ENCODE data around the gene LY6G6F.
"Not testable (repeated sequence)": the region's sequence is repeated elsewhere in the genome, so short reads cannot be mapped to it uniquely, and the experiment has no call there.

Gene LY6G6F

GRCh38 chr6:31707701-31708100, 1.0 kb downstream of the LY6G6F start:
- ChIA-PET CTCF (interaction anchor here (2.1 kb wide), 1 partner anchor 62 kb away, joined by 8 read pairs; no protein-coding TSS in a partner anchor), POLR2A (no interaction called here)
- TF ChIP-seq CTCF (IDR thresholded peaks at IDR 0.05; ENCODE audit: control extremely low read depth, extremely low read depth, low read depth, missing control alignments) = no peak
- DNase-seq (ENCODE audit: extremely low spot score) = no peak

GRCh38 chr6:31708224-31708623, 1.6 kb downstream of the LY6G6F start:
- ChIA-PET CTCF (interaction anchor here (1.6 kb wide), 1 partner anchor 12 kb away, joined by 3 read pairs; no protein-coding TSS in a partner anchor), POLR2A (no interaction called here)
- DNase-seq (ENCODE audit: extremely low spot score) = no peak
- TF ChIP-seq CTCF (IDR thresholded peaks at IDR 0.05; ENCODE audit: control extremely low read depth, extremely low read depth, low read depth, missing control alignments) = no peak

GRCh38 chr6:31709157-31709556, 2.5 kb downstream of the LY6G6F start:
- POLR2A ChIA-PET; DNase-seq (ENCODE audit: extremely low spot score): not testable (repeated sequence)
- CTCF ChIA-PET = interaction anchor here (1.6 to 4.3 kb wide), 2 partner anchors 11 to 20 kb away, joined by 3 to 14 read pairs; partner anchors contain the start of gene DDAH2

GRCh38 chr6:31710523-31711219, 4.0 kb downstream of the LY6G6F start:
- ChIA-PET CTCF (interaction anchor here (1.5 to 4.3 kb wide), 4 partner anchors 15 to 119 kb away, joined by 4 to 14 read pairs (median 5); partner anchors contain the start of gene DDAH2), POLR2A (interaction anchor here (0.6 to 1.2 kb wide), 2 partner anchors 17 to 186 kb away, joined by 3 to 7 read pairs; no protein-coding TSS in a partner anchor)
- TF ChIP-seq CTCF (IDR thresholded peaks at IDR 0.05; ENCODE audit: control extremely low read depth, extremely low read depth, low read depth, missing control alignments) = no peak
- no peak for DNase-seq (ENCODE audit: extremely low spot score)

GRCh38 chr6:31711233-31711632, 4.6 kb downstream of the LY6G6F start:
- no peak for TF ChIP-seq CTCF (IDR thresholded peaks at IDR 0.05; ENCODE audit: control extremely low read depth, extremely low read depth, low read depth, missing control alignments)
- DNase-seq (ENCODE audit: extremely low spot score) = no peak
- ChIA-PET CTCF (interaction anchor here (1.5 to 4.3 kb wide), 4 partner anchors 14 to 119 kb away, joined by 4 to 14 read pairs (median 5); partner anchors contain the start of gene DDAH2), POLR2A (interaction anchor here (1.2 kb wide), 1 partner anchor 16 kb away, joined by 3 read pairs; no protein-coding TSS in a partner anchor)

GRCh38 chr6:31712296-31712695, 5.6 kb downstream of the LY6G6F start:
- no peak for DNase-seq (ENCODE audit: extremely low spot score)
- TF ChIP-seq CTCF (IDR thresholded peaks at IDR 0.05; ENCODE audit: control extremely low read depth, extremely low read depth, low read depth, missing control alignments) = no peak
- ChIA-PET POLR2A (interaction anchor here (0.8 kb wide), 1 partner anchor 13 kb away, joined by 5 read pairs; no protein-coding TSS in a partner anchor), CTCF (interaction anchor here (1.5 to 4.3 kb wide), 3 partner anchors 13 to 57 kb away, joined by 5 to 14 read pairs (median 5); partner anchors contain the start of gene DDAH2)

- POLR2A ChIA-PET = no interaction called here
- DNase-seq (ENCODE audit: extremely low spot score) = no peak
- no peak for TF ChIP-seq CTCF (IDR thresholded peaks at IDR 0.05; ENCODE audit: control extremely low read depth, extremely low read depth, low read depth, missing control alignments)
- CTCF ChIA-PET = interaction anchor here (1.0 to 3.1 kb wide), 5 partner anchors 10 to 25 kb away, joined by 4 to 21 read pairs (median 7); partner anchors contain the start of genes ABHD16A, DDAH2 and MPIG6B
These were observed 6.8 kb downstream of the LY6G6F start for GRCh38 chr6:31713465-31713864.

All from GM10248 (cell line).